Vagina (tissue), 2 donors: ENCODE measurements around the gene LHX5. TPM values are rescaled to one million over a fixed set of nuclear protein-coding genes. Genes with fewer than 3 reads are reported as not detected.

Source experiments
- DNase-seq, 2 donors: peaks; one replicate each; pipeline ENCODE4 v3.0.0-alpha.2; 2017; ENCODE audit errors: extremely low spot score in 2 of 2
- H3K27ac ChIP-seq: fragments of 200-600 bp; sonication (generic); one replicate; pipeline ENCODE4 v1.5.1; 2019
- H3K27me3 ChIP-seq: fragments of 200-600 bp; sonication (generic); one replicate; pipeline ENCODE4 v1.5.1; 2019
- H3K36me3 ChIP-seq, 2 donors: fragments of 200-600 bp; sonication (generic); one replicate each; pipeline ENCODE4 v1.5.1; 2017 to 2019
- H3K4me1 ChIP-seq: fragments of 200-600 bp; sonication (generic); one replicate; pipeline ENCODE4 v1.5.1; 2019
- H3K4me3 ChIP-seq, 2 donors: fragments of 200-600 bp; sonication (generic); 1 replicate in 1 of 2; 2 replicates in 1 of 2; pipeline ENCODE4 v1.5.1; 2016 to 2019
- H3K9me3 ChIP-seq: fragments of 200-600 bp; sonication (generic); one replicate; pipeline ENCODE4 v1.5.1; 2019
- POLR2A ChIP-seq, 2 donors: fragments of 450-650 bp; IDR thresholded peaks; one replicate each; pipeline ENCODE4 v1.6.1; 2017; ENCODE audit warnings: antibody characterized with exemption in 2 of 2, mild to moderate bottlenecking in 2 of 2, moderate library complexity in 2 of 2
- POLR2AphosphoS5 ChIP-seq, 2 donors: sonication (generic); formaldehyde crosslinking; IDR thresholded peaks; one replicate each; pipeline ENCODE4 v1.9.0; 2017; ENCODE audit warnings: antibody characterized with exemption in 2 of 2, mild to moderate bottlenecking in 2 of 2, low read depth in 1 of 2; ENCODE audit not compliant: insufficient read depth in 1 of 2
- intact Hi-C: fragments of 100-400 bp; cut with DNase I; formaldehyde crosslinking; loops from one replicate; pipeline ENCODE4 v1.15.1; 2023
- total RNA-seq: library from RNA; depleted of rRNA; stranded (reverse); fragments of >200 nt; gene quantifications from one replicate; pipeline ENCODE4 v1.2.3, GENCODE V29; 2016
- TF ChIP-seq, protein P1 (sequence below), 3 experiments: fragments of 450-650 bp in 2 of 3; fragments of 200-600 bp in 1 of 3; sonication (generic) in 1 of 3; IDR thresholded peaks; one replicate each; pipeline ENCODE4 v1.5.1; 2017 to 2019; ENCODE audit warnings: antibody characterized with exemption in 3 of 3, mild to moderate bottlenecking in 2 of 3, moderate library complexity in 2 of 3

The LHX5 gene
- total RNA-seq, 1 donor from 2014 or later, result not detected

DNA sequence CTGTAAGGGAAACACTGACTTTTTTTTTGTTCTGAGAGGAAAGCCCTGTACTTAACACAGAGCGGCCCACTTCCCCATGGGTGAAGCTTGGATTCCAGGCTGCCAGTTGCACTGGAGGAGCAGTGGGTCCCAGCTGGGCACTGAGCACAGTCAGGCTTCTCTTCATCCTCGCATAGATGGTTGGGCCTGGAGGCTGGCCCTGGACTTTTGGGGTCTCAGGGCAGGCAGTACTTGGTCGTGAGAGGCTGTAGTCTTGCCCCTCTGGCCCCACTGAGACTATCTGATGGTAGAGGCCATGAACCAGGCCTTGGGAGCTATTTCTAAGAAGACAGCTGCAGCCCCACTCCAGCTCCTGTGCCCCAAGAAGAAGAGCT, 6.2 kb upstream of the LHX5 start:
- intact Hi-C loops, result no loop called here
- Histone ChIP-seq H3K4me1 (no peaks in the 10 kb centered on the region), H3K4me3 (no peak overlapping the region), H3K27me3 (no peaks in the 10 kb centered on the region), H3K27ac (no peak overlapping the region), H3K9me3 (no peaks in the 10 kb centered on the region), H3K36me3 (no peaks in the 10 kb centered on the region)
- no peak for DNase-seq
- no peak for TF ChIP-seq POLR2AphosphoS5 (IDR thresholded peaks at IDR 0.05; ENCODE audit: insufficient read depth in 1 of 2, low read depth in 1 of 2)
- TF ChIP-seq POLR2A (IDR thresholded peaks at IDR 0.05), result no peak
- TF ChIP-seq, protein P1, sequence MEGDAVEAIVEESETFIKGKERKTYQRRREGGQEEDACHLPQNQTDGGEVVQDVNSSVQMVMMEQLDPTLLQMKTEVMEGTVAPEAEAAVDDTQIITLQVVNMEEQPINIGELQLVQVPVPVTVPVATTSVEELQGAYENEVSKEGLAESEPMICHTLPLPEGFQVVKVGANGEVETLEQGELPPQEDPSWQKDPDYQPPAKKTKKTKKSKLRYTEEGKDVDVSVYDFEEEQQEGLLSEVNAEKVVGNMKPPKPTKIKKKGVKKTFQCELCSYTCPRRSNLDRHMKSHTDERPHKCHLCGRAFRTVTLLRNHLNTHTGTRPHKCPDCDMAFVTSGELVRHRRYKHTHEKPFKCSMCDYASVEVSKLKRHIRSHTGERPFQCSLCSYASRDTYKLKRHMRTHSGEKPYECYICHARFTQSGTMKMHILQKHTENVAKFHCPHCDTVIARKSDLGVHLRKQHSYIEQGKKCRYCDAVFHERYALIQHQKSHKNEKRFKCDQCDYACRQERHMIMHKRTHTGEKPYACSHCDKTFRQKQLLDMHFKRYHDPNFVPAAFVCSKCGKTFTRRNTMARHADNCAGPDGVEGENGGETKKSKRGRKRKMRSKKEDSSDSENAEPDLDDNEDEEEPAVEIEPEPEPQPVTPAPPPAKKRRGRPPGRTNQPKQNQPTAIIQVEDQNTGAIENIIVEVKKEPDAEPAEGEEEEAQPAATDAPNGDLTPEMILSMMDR (IDR thresholded peaks at IDR 0.05), result no peak

GRCh38 chr12:113477171-113477841, 5.6 kb upstream of the LHX5 start:
- no peak overlapping the region for H3K27ac ChIP-seq
- H3K4me3 ChIP-seq, result no peak overlapping the region
- H3K9me3 ChIP-seq, result no peaks in the 10 kb centered on the region
- no peak for DNase-seq
- intact Hi-C loops, result no loop called here
- no peaks in the 10 kb centered on the region for H3K4me1 ChIP-seq
- TF ChIP-seq POLR2AphosphoS5 (IDR thresholded peaks at IDR 0.05; ENCODE audit: insufficient read depth in 1 of 2, low read depth in 1 of 2) (no peak), POLR2A (IDR thresholded peaks at IDR 0.05) (no peak)
- TF ChIP-seq, protein P1 (IDR thresholded peaks at IDR 0.05), result no peak
- H3K27me3 ChIP-seq, result no peaks in the 10 kb centered on the region
- H3K36me3 ChIP-seq, result no peaks in the 10 kb centered on the region

GRCh38 chr12:113476176-113476986, 4.7 kb upstream of the LHX5 start:
- H3K4me1 ChIP-seq, result no peaks in the 10 kb centered on the region
- no peak overlapping the region for H3K27ac ChIP-seq
- no peak for DNase-seq
- TF ChIP-seq POLR2AphosphoS5 (IDR thresholded peaks at IDR 0.05; ENCODE audit: insufficient read depth in 1 of 2, low read depth in 1 of 2), result no peak
- no peak for TF ChIP-seq POLR2A (IDR thresholded peaks at IDR 0.05)
- TF ChIP-seq, protein P1 (IDR thresholded peaks at IDR 0.05), result no peak
- no peaks in the 10 kb centered on the region for H3K27me3 ChIP-seq
- H3K4me3 ChIP-seq, result no peak overlapping the region
- no peaks in the 10 kb centered on the region for H3K36me3 ChIP-seq
- intact Hi-C loops, result no loop called here
- no peaks in the 10 kb centered on the region for H3K9me3 ChIP-seq

DNA sequence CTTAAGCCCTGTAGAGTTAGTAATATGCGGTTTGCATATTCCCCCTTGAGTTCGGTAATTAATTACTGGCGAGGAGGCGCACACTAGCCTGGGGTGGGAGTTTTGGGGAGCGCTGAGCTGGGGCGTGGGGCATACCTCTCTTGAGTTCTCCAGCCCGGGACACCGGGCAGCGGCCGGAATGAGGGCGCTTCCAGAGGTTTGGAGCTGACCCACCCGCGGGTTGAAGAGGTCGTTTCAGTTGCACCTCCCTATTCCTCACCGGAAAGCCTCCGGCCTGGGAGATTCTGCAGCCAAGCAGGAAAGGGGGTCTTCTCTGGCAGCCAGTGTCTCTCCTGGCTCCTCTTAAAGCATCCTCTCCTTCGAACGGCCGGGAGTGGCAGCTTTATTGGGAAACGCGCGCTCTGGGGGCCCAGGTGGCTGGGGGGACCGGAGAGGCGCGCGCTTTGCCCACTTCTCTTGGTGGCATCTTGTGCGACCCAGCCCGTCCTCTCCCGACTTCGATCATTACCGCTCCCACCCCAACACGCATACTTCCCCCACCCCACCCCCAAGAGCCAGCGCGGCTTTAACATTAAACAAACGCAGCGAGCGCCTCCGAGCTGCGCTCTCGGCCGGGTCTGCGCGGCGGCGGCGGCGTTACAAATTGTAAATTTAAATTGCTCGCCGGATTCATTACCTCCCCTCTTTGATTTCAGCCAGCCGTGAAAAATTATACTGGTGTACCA, 3.9 kb upstream of the LHX5 start:
- Histone ChIP-seq H3K36me3 (no peaks in the 10 kb centered on the region), H3K27me3 (no peaks in the 10 kb centered on the region), H3K4me1 (no peaks in the 10 kb centered on the region), H3K9me3 (no peaks in the 10 kb centered on the region), H3K4me3 (no peak overlapping the region), H3K27ac (no peak overlapping the region)
- TF ChIP-seq, protein P1 (IDR thresholded peaks at IDR 0.05), result no peak
- TF ChIP-seq POLR2A (IDR thresholded peaks at IDR 0.05), result no peak
- no peak for TF ChIP-seq POLR2AphosphoS5 (IDR thresholded peaks at IDR 0.05; ENCODE audit: insufficient read depth in 1 of 2, low read depth in 1 of 2)
- intact Hi-C loops, result no loop called here
- DNase-seq, result no peak
